OCI-LY7 (cell line): ENCODE measurements around the gene TSNAX.

ENCODE experiments used
- EZH2phosphoT487 ChIP-seq: fragments of 200-600 bp; sonication (generic); IDR thresholded peaks from 2 replicates; pipeline ENCODE4 v1.6.1; 2018; ENCODE audit warnings: low read depth, borderline replicate concordance, mild to moderate bottlenecking, mixed run types, antibody characterized with exemption, low read length, moderate library complexity, mixed read lengths
- TF ChIP-seq, protein P1 (sequence below): fragments of 200-600 bp; sonication (generic); conservative IDR thresholded peaks from 2 replicates; pipeline ENCODE4 v1.5.1; 2014; ENCODE audit warnings: mild to moderate bottlenecking, antibody characterized with exemption, low read length, moderate library complexity, mixed read lengths

DNA sequence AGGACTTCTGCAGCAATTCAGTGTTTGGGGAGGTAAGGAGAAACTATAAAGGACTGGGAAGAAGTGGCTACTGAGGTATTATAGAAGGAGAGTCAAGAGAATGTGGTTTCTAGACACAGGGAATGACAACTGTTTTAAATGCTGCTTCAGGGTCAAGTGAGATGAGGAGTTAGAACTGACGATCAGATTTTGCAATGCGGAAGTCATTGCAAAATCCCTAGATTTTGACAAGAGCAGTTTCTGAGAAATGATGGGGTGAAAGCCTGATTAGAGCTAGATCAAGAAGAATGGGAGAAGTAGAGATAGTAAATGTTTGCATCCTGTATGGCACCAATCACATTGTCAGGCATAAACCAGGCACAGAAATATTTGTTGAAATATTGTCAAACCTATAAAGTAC lies 4.7 kb upstream of the TSNAX start:
- TF ChIP-seq, protein P1, sequence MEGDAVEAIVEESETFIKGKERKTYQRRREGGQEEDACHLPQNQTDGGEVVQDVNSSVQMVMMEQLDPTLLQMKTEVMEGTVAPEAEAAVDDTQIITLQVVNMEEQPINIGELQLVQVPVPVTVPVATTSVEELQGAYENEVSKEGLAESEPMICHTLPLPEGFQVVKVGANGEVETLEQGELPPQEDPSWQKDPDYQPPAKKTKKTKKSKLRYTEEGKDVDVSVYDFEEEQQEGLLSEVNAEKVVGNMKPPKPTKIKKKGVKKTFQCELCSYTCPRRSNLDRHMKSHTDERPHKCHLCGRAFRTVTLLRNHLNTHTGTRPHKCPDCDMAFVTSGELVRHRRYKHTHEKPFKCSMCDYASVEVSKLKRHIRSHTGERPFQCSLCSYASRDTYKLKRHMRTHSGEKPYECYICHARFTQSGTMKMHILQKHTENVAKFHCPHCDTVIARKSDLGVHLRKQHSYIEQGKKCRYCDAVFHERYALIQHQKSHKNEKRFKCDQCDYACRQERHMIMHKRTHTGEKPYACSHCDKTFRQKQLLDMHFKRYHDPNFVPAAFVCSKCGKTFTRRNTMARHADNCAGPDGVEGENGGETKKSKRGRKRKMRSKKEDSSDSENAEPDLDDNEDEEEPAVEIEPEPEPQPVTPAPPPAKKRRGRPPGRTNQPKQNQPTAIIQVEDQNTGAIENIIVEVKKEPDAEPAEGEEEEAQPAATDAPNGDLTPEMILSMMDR, result no peak
- no peak for TF ChIP-seq EZH2phosphoT487
